ENCODE measurements around the gene GSDME. TPM values are rescaled to one million over a fixed set of nuclear protein-coding genes. Genes with fewer than 3 reads are reported as not detected.

GSDME gene
- total RNA-seq, 1 donor from 2014 or later = 22.3 TPM

DNA sequence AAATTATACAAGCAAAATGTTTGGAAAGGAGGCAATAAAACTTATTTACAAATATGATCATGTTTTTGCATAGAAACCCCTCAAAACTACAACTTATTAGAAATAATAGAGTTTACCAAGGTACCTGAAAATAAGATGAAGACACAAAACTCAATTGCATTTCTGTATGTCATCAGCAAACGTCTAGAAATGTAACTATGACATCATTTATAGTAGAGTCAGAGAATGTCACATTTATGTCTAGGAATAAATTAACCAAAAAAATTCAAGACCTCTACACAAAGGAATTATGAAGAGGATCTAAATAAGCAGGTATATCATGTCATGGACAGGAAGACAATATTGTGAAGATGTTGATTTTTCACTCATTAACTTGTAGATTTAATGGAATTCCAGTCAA is 103.0 kb downstream of the GSDME start:
- Mint-ChIP-seq H3K4me1 (ENCODE audit: low read depth) (no peaks in the 10 kb centered on the region), H3K9me3 (ENCODE audit: low read depth) (no peaks in the 10 kb centered on the region), H3K27ac (no peak overlapping the region), H3K36me3 (ENCODE audit: insufficient read depth) (peaks cover 8% of the 10 kb centered on the region), H3K4me3 (ENCODE audit: low read depth) (no peak overlapping the region), H3K27me3 (no peaks in the 10 kb centered on the region)
- DNase-seq (ENCODE audit: low spot score, unreplicated experiment) = no peak
- TF ChIP-seq, protein P1, sequence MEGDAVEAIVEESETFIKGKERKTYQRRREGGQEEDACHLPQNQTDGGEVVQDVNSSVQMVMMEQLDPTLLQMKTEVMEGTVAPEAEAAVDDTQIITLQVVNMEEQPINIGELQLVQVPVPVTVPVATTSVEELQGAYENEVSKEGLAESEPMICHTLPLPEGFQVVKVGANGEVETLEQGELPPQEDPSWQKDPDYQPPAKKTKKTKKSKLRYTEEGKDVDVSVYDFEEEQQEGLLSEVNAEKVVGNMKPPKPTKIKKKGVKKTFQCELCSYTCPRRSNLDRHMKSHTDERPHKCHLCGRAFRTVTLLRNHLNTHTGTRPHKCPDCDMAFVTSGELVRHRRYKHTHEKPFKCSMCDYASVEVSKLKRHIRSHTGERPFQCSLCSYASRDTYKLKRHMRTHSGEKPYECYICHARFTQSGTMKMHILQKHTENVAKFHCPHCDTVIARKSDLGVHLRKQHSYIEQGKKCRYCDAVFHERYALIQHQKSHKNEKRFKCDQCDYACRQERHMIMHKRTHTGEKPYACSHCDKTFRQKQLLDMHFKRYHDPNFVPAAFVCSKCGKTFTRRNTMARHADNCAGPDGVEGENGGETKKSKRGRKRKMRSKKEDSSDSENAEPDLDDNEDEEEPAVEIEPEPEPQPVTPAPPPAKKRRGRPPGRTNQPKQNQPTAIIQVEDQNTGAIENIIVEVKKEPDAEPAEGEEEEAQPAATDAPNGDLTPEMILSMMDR (IDR thresholded peaks at IDR 0.05; ENCODE audit: unreplicated experiment) = no peak

DNA sequence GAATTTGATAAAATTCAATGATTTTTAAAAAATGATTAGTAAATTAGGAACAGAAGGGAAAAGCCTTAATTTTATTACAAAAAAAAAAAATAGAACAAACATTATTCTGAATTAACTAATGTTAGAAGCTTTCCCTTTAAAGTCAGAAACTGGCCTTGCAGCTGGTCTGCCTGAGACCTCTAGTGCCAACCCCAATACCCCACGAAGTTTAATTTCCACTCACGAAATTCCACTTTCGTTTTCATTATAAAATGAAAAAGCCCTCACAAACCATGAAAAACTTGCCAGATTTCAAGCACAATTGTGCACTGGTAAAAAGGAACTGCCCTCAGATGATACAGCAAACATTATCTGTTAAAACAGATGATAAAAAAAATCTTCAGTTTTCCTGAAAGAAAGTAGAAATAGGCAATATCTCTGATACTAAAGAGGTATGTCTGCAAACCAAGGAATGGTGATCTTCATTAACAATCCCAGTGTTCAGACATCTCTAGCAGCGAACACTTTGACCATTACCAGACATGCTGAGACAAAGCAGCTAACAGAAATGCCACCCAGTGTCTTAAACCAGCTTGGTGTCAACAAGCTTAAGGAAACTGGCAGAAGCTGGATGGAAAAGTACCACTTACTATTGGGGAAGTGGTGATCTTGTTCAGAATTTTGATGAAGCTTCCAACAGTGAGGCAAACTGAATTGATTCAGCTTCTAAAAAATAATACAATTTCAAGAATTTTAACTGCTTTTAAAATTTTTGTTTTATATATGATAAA is 103.8 kb downstream of the GSDME start:
- no peaks in the 10 kb centered on the region for H3K27me3 Mint-ChIP-seq
- H3K9me3 Mint-ChIP-seq (ENCODE audit: low read depth) = no peaks in the 10 kb centered on the region
- peaks cover 8% of the 10 kb centered on the region for H3K36me3 Mint-ChIP-seq (ENCODE audit: insufficient read depth)
- H3K27ac Mint-ChIP-seq = no peak overlapping the region
- TF ChIP-seq, protein P1 (IDR thresholded peaks at IDR 0.05; ENCODE audit: unreplicated experiment) = no peak
- DNase-seq (ENCODE audit: low spot score, unreplicated experiment) = no peak
- no peaks in the 10 kb centered on the region for H3K4me1 Mint-ChIP-seq (ENCODE audit: low read depth)
- no peak overlapping the region for H3K4me3 Mint-ChIP-seq (ENCODE audit: low read depth)

DNA sequence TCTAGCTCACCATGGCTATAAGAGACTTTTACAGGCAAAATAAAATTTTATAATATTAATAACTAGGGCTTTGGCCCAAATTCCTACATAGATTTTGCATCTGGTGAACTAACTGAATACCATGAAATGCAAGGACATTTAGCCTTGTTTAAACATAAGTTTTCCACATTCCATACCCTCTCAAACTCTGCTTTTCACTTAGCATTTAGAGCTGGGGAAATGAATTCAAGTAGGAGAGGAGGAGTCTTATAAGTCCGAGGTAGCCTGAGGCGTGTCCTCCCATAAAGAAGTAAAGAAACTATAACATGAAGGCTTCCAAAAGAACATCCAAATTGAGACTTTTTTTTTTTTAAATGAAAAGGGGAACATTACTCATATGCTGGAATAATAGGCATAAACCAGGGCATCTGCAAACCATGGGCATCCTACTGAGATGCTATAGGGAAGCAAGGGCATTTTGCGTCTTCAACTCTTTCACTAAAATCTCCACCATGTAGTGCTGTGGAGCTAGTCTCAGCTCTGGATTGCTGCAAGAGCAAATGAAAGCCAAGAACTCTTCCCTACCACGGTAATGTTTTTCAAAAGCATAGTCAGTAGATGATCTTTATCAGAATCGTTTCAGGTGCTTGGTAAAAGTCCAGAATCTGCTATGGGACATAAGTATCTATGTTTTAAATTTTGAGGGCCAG is 104.9 kb downstream of the GSDME start:
- Mint-ChIP-seq H3K9me3 (ENCODE audit: low read depth) (no peaks in the 10 kb centered on the region), H3K27ac (no peak overlapping the region)

More for the DNA sequence above, 104.9 kb downstream of the GSDME start:
- no peak for DNase-seq (ENCODE audit: low spot score, unreplicated experiment)
- Mint-ChIP-seq H3K4me1 (ENCODE audit: low read depth) (no peaks in the 10 kb centered on the region), H3K27me3 (no peaks in the 10 kb centered on the region), H3K4me3 (ENCODE audit: low read depth) (no peak overlapping the region), H3K36me3 (ENCODE audit: insufficient read depth) (peaks cover 4% of the 10 kb centered on the region)
- TF ChIP-seq, protein P1 (IDR thresholded peaks at IDR 0.05; ENCODE audit: unreplicated experiment) = no peak

Other genes with a start within 250 kb of the GSDME start
- gene PALS2, start 184.0 kb downstream of the GSDME start, total RNA-seq = 57.0 and 75.1 TPM in 2 replicates
- 11.6 and 12.1 TPM in 2 replicates for gene OSBPL3, start 222.7 kb upstream of the GSDME start, total RNA-seq

Measured in progenitor cell of endocrine pancreas (in vitro differentiated cells).